ENCODE results near the gene PSMA2. TPM values are rescaled to one million over a fixed set of nuclear protein-coding genes. Genes with fewer than 3 reads are reported as not detected.

Gene PSMA2
- total RNA-seq = 88.1 and 109 TPM in 2 replicates

DNA sequence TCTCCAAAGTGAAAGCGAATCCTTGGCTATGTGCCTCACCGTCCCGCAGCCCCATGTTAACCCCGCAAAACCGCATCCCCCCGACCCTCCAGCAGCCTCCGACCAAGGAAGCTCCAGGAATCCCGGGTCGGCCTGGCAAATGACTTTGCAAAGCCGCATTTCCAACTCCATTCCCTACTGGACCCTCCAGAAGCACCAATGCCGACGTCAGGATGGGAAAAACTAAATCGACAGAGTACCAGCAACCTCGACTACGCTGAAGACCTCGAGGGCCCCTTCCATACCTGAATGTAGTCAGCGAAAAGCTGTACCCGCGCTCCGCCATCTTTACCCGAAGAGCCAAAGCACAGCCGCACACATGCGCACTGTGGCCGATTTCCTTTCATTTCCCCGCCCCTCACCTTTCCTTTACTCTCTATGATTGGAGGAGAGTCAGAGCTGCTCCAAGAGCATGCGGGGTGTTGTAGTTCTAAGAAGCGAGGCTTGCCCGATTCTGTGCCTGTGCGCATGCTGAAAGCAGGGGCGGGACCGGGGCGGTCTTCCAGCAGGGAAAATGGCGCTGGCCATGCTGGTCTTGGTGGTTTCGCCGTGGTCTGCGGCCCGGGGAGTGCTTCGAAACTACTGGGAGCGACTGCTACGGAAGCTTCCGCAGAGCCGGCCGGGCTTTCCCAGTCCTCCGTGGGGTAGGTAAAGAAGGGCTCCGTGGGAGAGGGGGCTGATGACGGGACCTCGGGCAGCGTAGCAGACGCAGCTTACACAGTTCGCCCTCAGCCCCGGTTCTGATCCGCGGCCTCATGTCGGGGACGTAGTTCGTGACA, at the start of gene PSMA2, which contains the start of gene MRPL32:
PSMA2 (minus strand) TSS at position 341 of the 818 bp plus-strand sequence; CDS start at position 325, 16 bp downstream.
MRPL32 (plus strand) TSS at position 543 of the 818 bp plus-strand sequence; CDS start at position 554, 11 bp downstream.
- Mint-ChIP-seq H3K27ac (peak within 1 kb of the TSS; percentile 97), H3K9me3 (no peaks in the 10 kb centered on the region), H3K36me3 (ENCODE audit: low read depth) (peaks cover 42% of the 10 kb centered on the region), H3K4me1 (peaks cover 57% of the 10 kb centered on the region), H3K27me3 (no peaks in the 10 kb centered on the region), H3K4me3 (peak within 1 kb of the TSS; percentile 100)
- CTCF ChIA-PET = interaction anchor here (1.0 to 2.8 kb wide), 5 partner anchors 9 to 907 kb away, joined by 3 to 23 read pairs (median 7); partner anchors contain the start of gene STK17A
- ATAC-seq (ENCODE audit: low read depth) (peak; percentile 100), DNase-seq (peak; percentile 88)
- TF ChIP-seq, protein P1, sequence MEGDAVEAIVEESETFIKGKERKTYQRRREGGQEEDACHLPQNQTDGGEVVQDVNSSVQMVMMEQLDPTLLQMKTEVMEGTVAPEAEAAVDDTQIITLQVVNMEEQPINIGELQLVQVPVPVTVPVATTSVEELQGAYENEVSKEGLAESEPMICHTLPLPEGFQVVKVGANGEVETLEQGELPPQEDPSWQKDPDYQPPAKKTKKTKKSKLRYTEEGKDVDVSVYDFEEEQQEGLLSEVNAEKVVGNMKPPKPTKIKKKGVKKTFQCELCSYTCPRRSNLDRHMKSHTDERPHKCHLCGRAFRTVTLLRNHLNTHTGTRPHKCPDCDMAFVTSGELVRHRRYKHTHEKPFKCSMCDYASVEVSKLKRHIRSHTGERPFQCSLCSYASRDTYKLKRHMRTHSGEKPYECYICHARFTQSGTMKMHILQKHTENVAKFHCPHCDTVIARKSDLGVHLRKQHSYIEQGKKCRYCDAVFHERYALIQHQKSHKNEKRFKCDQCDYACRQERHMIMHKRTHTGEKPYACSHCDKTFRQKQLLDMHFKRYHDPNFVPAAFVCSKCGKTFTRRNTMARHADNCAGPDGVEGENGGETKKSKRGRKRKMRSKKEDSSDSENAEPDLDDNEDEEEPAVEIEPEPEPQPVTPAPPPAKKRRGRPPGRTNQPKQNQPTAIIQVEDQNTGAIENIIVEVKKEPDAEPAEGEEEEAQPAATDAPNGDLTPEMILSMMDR (IDR thresholded peaks at IDR 0.05) = no peak
- POLR2A ChIA-PET = interaction anchor here (0.7 to 2.3 kb wide), 23 partner anchors 8 to 1050 kb away, joined by 3 to 23 read pairs (median 4); partner anchors contain the start of genes BLVRA, C7orf25, MRPS24 and STK17A
- intact Hi-C loops (cut with micrococcal nuclease) = loop anchor here (1.0 to 5.0 kb wide), 7 partner anchors 10 to 1050 kb away; partner anchors contain the start of genes C7orf25, COA1, STK17A and UBE2D4

- Mint-ChIP-seq H3K27ac (no peak overlapping the region), H3K4me1 (no peaks in the 10 kb centered on the region), H3K27me3 (peaks cover 23% of the 10 kb centered on the region), H3K9me3 (peaks cover 7% of the 10 kb centered on the region), H3K4me3 (no peak overlapping the region), H3K36me3 (ENCODE audit: low read depth) (no peaks in the 10 kb centered on the region)
- DNase-seq (no peak), ATAC-seq (ENCODE audit: low read depth) (no peak)
- intact Hi-C loops (cut with micrococcal nuclease) = no loop called here
- POLR2A ChIA-PET = no interaction called here
- TF ChIP-seq, protein P1 (IDR thresholded peaks at IDR 0.05) = no peak
- CTCF ChIA-PET = no interaction called here
Observed at GRCh38 chr7:42981601-42982000, 49.6 kb upstream of the PSMA2 start.

DNA sequence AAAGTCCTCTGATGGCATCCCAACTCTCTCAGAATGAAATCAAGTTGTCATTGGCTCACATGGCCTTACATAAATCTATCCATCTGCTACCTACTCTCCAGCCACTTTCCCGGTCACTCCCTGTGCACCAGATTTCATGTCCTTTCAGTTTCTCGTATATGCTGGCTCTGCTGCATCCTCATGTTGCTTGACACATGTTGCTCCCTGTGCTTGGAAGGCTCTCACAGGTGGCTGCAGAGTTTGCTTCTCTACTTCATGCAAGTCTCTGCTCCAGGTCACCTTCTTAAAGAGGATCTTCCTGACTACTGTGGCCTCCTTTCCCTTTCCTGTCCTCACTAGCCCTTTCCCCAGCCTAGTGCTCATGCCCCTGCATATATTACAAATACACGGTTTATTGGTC, 48.5 kb upstream of the PSMA2 start:
- Mint-ChIP-seq H3K36me3 (ENCODE audit: low read depth) (no peaks in the 10 kb centered on the region), H3K4me1 (no peaks in the 10 kb centered on the region), H3K27ac (no peak overlapping the region), H3K9me3 (peaks cover 7% of the 10 kb centered on the region), H3K4me3 (no peak overlapping the region), H3K27me3 (peaks cover 21% of the 10 kb centered on the region)
- ChIA-PET CTCF (no interaction called here), POLR2A (no interaction called here)
- intact Hi-C loops (cut with micrococcal nuclease) = no loop called here
- ATAC-seq (ENCODE audit: low read depth) (no peak), DNase-seq (no peak)
- TF ChIP-seq, protein P1 (IDR thresholded peaks at IDR 0.05) = no peak

GRCh38 chr7:42980084-42980483, 48.1 kb upstream of the PSMA2 start:
- DNase-seq (no peak), ATAC-seq (ENCODE audit: low read depth) (no peak)
- peaks cover 7% of the 10 kb centered on the region for H3K9me3 Mint-ChIP-seq
- H3K27me3 Mint-ChIP-seq = peaks cover 22% of the 10 kb centered on the region
- no peaks in the 10 kb centered on the region for H3K36me3 Mint-ChIP-seq (ENCODE audit: low read depth)
- no peak overlapping the region for H3K4me3 Mint-ChIP-seq
- ChIA-PET POLR2A (no interaction called here), CTCF (no interaction called here)
- no peak overlapping the region for H3K27ac Mint-ChIP-seq
- no peaks in the 10 kb centered on the region for H3K4me1 Mint-ChIP-seq
- intact Hi-C loops (cut with micrococcal nuclease) = no loop called here
- TF ChIP-seq, protein P1 (IDR thresholded peaks at IDR 0.05) = no peak

- TF ChIP-seq, protein P1 (IDR thresholded peaks at IDR 0.05) = no peak
- ChIA-PET POLR2A (no interaction called here), CTCF (no interaction called here)
- ATAC-seq (ENCODE audit: low read depth) (no peak), DNase-seq (no peak)
- Mint-ChIP-seq H3K36me3 (ENCODE audit: low read depth) (no peaks in the 10 kb centered on the region), H3K9me3 (peaks cover under 1% of the 10 kb centered on the region), H3K27me3 (peaks cover 26% of the 10 kb centered on the region), H3K4me1 (no peaks in the 10 kb centered on the region), H3K4me3 (no peak overlapping the region), H3K27ac (no peak overlapping the region)
- intact Hi-C loops (cut with micrococcal nuclease) = no loop called here
Observed at GRCh38 chr7:42978496-42978895, 46.5 kb upstream of the PSMA2 start.
